BLaER1 treated with 17β-estradiol and CSF1 and Interleukin-3, amounts not matched to agents 10 nM and 100 nM (cell line): ENCODE measurements around the gene TXK.

ENCODE experiments used
- H3K27ac ChIP-seq, 11 experiments: shearing (Covaris generic); formaldehyde crosslinking; 2 replicates each; pipeline ENCODE4 v1.8.1; 2022
- H3K27me3 ChIP-seq, 11 experiments: shearing (Covaris generic); formaldehyde crosslinking; 2 replicates each; pipeline ENCODE4 v1.8.1; 2022
- H3K36me3 ChIP-seq, 11 experiments: shearing (Covaris generic); formaldehyde crosslinking; 2 replicates each; pipeline ENCODE4 v1.8.1; 2022
- H3K4me1 ChIP-seq, 10 experiments: shearing (Covaris generic); formaldehyde crosslinking; 2 replicates each; pipeline ENCODE4 v1.8.1; 2022
- H3K4me2 ChIP-seq, 11 experiments: shearing (Covaris generic); formaldehyde crosslinking; 2 replicates each; pipeline ENCODE4 v1.8.1; 2022
- H3K4me3 ChIP-seq, 10 experiments: shearing (Covaris generic); formaldehyde crosslinking; 2 replicates each; pipeline ENCODE4 v1.8.1; 2022
- H3K9ac ChIP-seq, 11 experiments: shearing (Covaris generic); formaldehyde crosslinking; 2 replicates each; pipeline ENCODE4 v1.8.1; 2022
- H3K9me3 ChIP-seq, 11 experiments: shearing (Covaris generic); formaldehyde crosslinking; replicated peaks in 1 of 11; 2 replicates each; pipeline ENCODE4 v1.8.1; 2022
- H4K20me1 ChIP-seq, 11 experiments: shearing (Covaris generic); formaldehyde crosslinking; 2 replicates each; pipeline ENCODE4 v1.8.1; 2022
- Cebpa-rat ChIP-seq, 11 experiments: shearing (Covaris generic); IDR thresholded peaks; 2 replicates each; pipeline ENCODE4 v1.8.1; 2022

The TXK gene

GRCh38 chr4:48130100-48130499, 4.0 kb downstream of the TXK start:
- peak overlapping the region in 7 of 11 experiments; percentile 7 to 76 (median 67); a peak in 6 of 22 replicates for H3K27ac ChIP-seq
- no peak for TF ChIP-seq Cebpa-rat (IDR thresholded peaks at IDR 0.05)
- no peak overlapping the region for H3K9ac ChIP-seq
- peaks cover 6 to 52% (median 23%) of the 10 kb centered on the region in 11 experiments; a peak in 21 of 22 replicates for H3K36me3 ChIP-seq
- peak overlapping the region in 9 of 11 experiments; percentile 24 to 84 (median 69); a peak in 11 of 22 replicates for H3K4me2 ChIP-seq
- peaks cover 34 to 42% (median 35%) of the 10 kb centered on the region in 10 experiments for H3K4me1 ChIP-seq
- H4K20me1 ChIP-seq: no peaks in the 10 kb centered on the region; a peak in 1 of 22 replicates
- H3K27me3 ChIP-seq: no peaks in the 10 kb centered on the region
- H3K9me3 ChIP-seq: no peaks in the 10 kb centered on the region
- no peak overlapping the region for H3K4me3 ChIP-seq

- TF ChIP-seq Cebpa-rat (IDR thresholded peaks at IDR 0.05): no peak
- Histone ChIP-seq H3K9ac (no peak overlapping the region), H3K4me3 (no peak overlapping the region), H3K4me1 (peaks cover 34 to 42% (median 35%) of the 10 kb centered on the region in 10 experiments), H3K36me3 (peaks cover 2 to 46% (median 17%) of the 10 kb centered on the region in 11 experiments; a peak in 18 of 22 replicates), H3K4me2 (peak overlapping the region; percentile 24 to 86 (median 70); a peak in 21 of 22 replicates), H3K9me3 (no peaks in the 10 kb centered on the region), H3K27ac (peak overlapping the region in 8 of 11 experiments; percentile 7 to 76 (median 56); a peak in 14 of 22 replicates), H4K20me1 (no peaks in the 10 kb centered on the region; a peak in 1 of 22 replicates), H3K27me3 (no peaks in the 10 kb centered on the region)
These were observed 4.6 kb downstream of the TXK start for GRCh38 chr4:48129307-48130014.

GRCh38 chr4:48127682-48128404, 6.2 kb downstream of the TXK start:
- no peaks in the 10 kb centered on the region for H3K27me3 ChIP-seq
- no peaks in the 10 kb centered on the region; a peak in 1 of 22 replicates for H4K20me1 ChIP-seq
- peaks cover 34 to 38% (median 35%) of the 10 kb centered on the region in 10 experiments for H3K4me1 ChIP-seq
- H3K36me3 ChIP-seq: peaks cover 0 to 30% (median 1%) of the 10 kb centered on the region in 11 experiments; a peak in 10 of 22 replicates
- peak overlapping the region; percentile 50 to 86 (median 70) for H3K4me2 ChIP-seq
- H3K4me3 ChIP-seq: peak overlapping the region in 4 of 10 experiments; percentile 19 to 37 (median 30); a peak in 4 of 20 replicates
- H3K27ac ChIP-seq: peak overlapping the region in 10 of 11 experiments; percentile 29 to 81 (median 70); a peak in 18 of 22 replicates
- H3K9me3 ChIP-seq: no peaks in the 10 kb centered on the region
- peak overlapping the region in 10 of 11 experiments; percentile 17 to 65 (median 58); a peak in 16 of 22 replicates for H3K9ac ChIP-seq
- TF ChIP-seq Cebpa-rat (IDR thresholded peaks at IDR 0.05): peak in 1 of 11 experiments; percentile 17; a peak in 1 of 22 replicates

GRCh38 chr4:48127231-48127630, 6.8 kb downstream of the TXK start:
- no peak for TF ChIP-seq Cebpa-rat (IDR thresholded peaks at IDR 0.05)
- Histone ChIP-seq H3K4me3 (no peak overlapping the region), H3K4me1 (peaks cover 34 to 38% (median 35%) of the 10 kb centered on the region in 10 experiments), H4K20me1 (no peaks in the 10 kb centered on the region; a peak in 1 of 22 replicates), H3K27me3 (no peaks in the 10 kb centered on the region), H3K9ac (peak overlapping the region in 9 of 11 experiments; percentile 21 to 65 (median 60); a peak in 12 of 22 replicates), H3K27ac (peak overlapping the region in 8 of 11 experiments; percentile 64 to 81 (median 70); a peak in 12 of 22 replicates), H3K36me3 (peaks cover 0 to 24% (median 0%) of the 10 kb centered on the region in 11 experiments; a peak in 9 of 22 replicates), H3K4me2 (peak overlapping the region; percentile 50 to 86 (median 70)), H3K9me3 (no peaks in the 10 kb centered on the region)

GRCh38 chr4:48126621-48127020, 7.4 kb downstream of the TXK start:
- Histone ChIP-seq H3K27ac (0 out of 22 replicates have a peak overlapping the region, but pooled peaks of 1 of the 11 experiments have one; percentile 67), H4K20me1 (no peaks in the 10 kb centered on the region; a peak in 1 of 22 replicates), H3K9ac (no peak overlapping the region), H3K4me3 (no peak overlapping the region), H3K9me3 (no peaks in the 10 kb centered on the region), H3K27me3 (no peaks in the 10 kb centered on the region), H3K4me1 (peaks cover 34 to 38% (median 35%) of the 10 kb centered on the region in 10 experiments), H3K36me3 (peaks cover 0 to 19% (median 0%) of the 10 kb centered on the region in 11 experiments; a peak in 6 of 22 replicates), H3K4me2 (no peak overlapping the region; a peak in 2 of 22 replicates)
- no peak for TF ChIP-seq Cebpa-rat (IDR thresholded peaks at IDR 0.05)

GRCh38 chr4:48124870-48125269, 9.2 kb downstream of the TXK start:
- Histone ChIP-seq H3K9ac (no peak overlapping the region), H3K4me3 (no peak overlapping the region), H3K27me3 (no peaks in the 10 kb centered on the region), H3K9me3 (no peaks in the 10 kb centered on the region), H3K27ac (no peak overlapping the region), H4K20me1 (no peaks in the 10 kb centered on the region; a peak in 1 of 22 replicates), H3K4me1 (peaks cover 26 to 33% (median 29%) of the 10 kb centered on the region in 10 experiments), H3K4me2 (no peak overlapping the region), H3K36me3 (peaks cover 0 to 4% (median 0%) of the 10 kb centered on the region in 11 experiments; a peak in 1 of 22 replicates)
- no peak for TF ChIP-seq Cebpa-rat (IDR thresholded peaks at IDR 0.05)

GRCh38 chr4:48122756-48123155, 11.3 kb downstream of the TXK start:
- Histone ChIP-seq H3K4me3 (no peak overlapping the region), H3K36me3 (no peaks in the 10 kb centered on the region), H3K9me3 (no peaks in the 10 kb centered on the region), H3K9ac (no peak overlapping the region), H3K27me3 (no peaks in the 10 kb centered on the region), H3K27ac (no peak overlapping the region), H3K4me2 (no peak overlapping the region), H4K20me1 (no peaks in the 10 kb centered on the region), H3K4me1 (peaks cover 5 to 11% (median 8%) of the 10 kb centered on the region in 10 experiments)
- no peak for TF ChIP-seq Cebpa-rat (IDR thresholded peaks at IDR 0.05)

- TF ChIP-seq Cebpa-rat (IDR thresholded peaks at IDR 0.05): no peak
- Histone ChIP-seq H3K4me1 (no peaks in the 10 kb centered on the region; a peak in 1 of 20 replicates), H3K9me3 (no peaks in the 10 kb centered on the region), H3K36me3 (no peaks in the 10 kb centered on the region), H3K27ac (no peak overlapping the region), H3K27me3 (no peaks in the 10 kb centered on the region), H4K20me1 (no peaks in the 10 kb centered on the region), H3K4me2 (no peak overlapping the region), H3K4me3 (no peak overlapping the region), H3K9ac (no peak overlapping the region)
These were observed 12.9 kb downstream of the TXK start for GRCh38 chr4:48121180-48121579.

GRCh38 chr4:48120132-48120531, 13.9 kb downstream of the TXK start:
- H4K20me1 ChIP-seq: no peaks in the 10 kb centered on the region
- no peak for TF ChIP-seq Cebpa-rat (IDR thresholded peaks at IDR 0.05)
- H3K9me3 ChIP-seq: no peaks in the 10 kb centered on the region
- H3K27ac ChIP-seq: no peak overlapping the region
- H3K4me2 ChIP-seq: no peak overlapping the region
- no peaks in the 10 kb centered on the region for H3K36me3 ChIP-seq
- no peaks in the 10 kb centered on the region for H3K27me3 ChIP-seq
- no peak overlapping the region for H3K4me3 ChIP-seq
- no peak overlapping the region for H3K9ac ChIP-seq
- H3K4me1 ChIP-seq: no peaks in the 10 kb centered on the region; a peak in 1 of 20 replicates
